ENCODE data around the gene MSN.

MSN gene

DNA sequence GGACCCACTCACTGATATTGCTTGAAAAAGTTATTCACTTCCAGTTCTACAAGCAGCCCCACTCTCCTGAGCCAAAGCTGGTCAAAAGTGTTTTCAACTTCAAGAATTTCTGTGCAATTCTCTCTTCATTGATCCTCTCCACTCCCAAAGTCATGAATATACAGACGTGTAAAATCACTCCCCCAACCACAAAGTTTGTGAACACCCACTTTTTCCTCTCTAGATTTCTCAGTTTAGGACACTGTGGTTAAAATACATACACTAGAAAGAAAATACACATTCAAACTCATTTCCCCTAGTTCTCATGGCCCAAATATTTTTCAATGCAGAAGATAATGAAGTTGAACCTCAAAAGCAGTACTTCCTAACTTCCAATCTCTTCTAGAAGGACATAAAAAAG is 116.3 kb downstream of the MSN start:
- no peak for DNase-seq (ENCODE audit: low read depth in 1 of 2, low spot score in 1 of 2)
